K562 (cell line): ENCODE results near the gene SETD7. TPM values are rescaled to one million over a fixed set of nuclear protein-coding genes. Genes with fewer than 3 reads are reported as not detected.

Experiments
- ATAC-seq: fragments of 200-7000 bp; cut with Tn5 transposase; 3 replicates; pipeline ENCODE4 v1.9.1; 2020; ENCODE audit warnings: moderate library complexity
- BruUV-seq: library from RNA; stranded (reverse); fragments of 400-500 nt; replicated peaks from 2 replicates; lab custom pipeline; 2021; lab: Mats Ljungman, UMichigan
- CTCF ChIA-PET: fragments of 300-600 bp; formaldehyde crosslinking; extraction: SDS; loops from one replicate; lab custom pipeline; 2021; ENCODE audit warnings: low intra/inter-chr PET ratio; lab: Yijun Ruan, JAX
- POLR2A ChIA-PET: fragments of 300-600, 350-650 bp; sonication (Branson Sonifier 250); formaldehyde crosslinking; extraction: SDS; loops from one replicate; lab custom pipeline; 2021; ENCODE audit warnings: antibody characterized with exemption, inconsistent platforms; lab: Yijun Ruan, JAX
- DNase-seq, 4 experiments: peaks; one replicate each; pipeline versions ENCODE4 v3.0.0 to v3.0.0-alpha.2; 2011 to 2018; ENCODE audit warnings: low spot score in 3 of 4, mixed read lengths in 3 of 4; ENCODE audit errors: extremely low read depth in 1 of 4
- FAIRE-seq: peaks from 2 replicates; lab custom pipeline; 2011; peaks lifted over from hg19 to GRCh38; lab: Jason Lieb, UNC
- H2AFZ ChIP-seq: 2 replicates; pipeline ENCODE4 v1.6.0; 2011; ENCODE audit warnings: low read depth, low read length, control low read depth, inconsistent platforms
- H3K27ac ChIP-seq: fragments of 200-600 bp; 3 replicates; pipeline ENCODE4 v1.8.0; 2011; ENCODE audit warnings: low read depth, mild to moderate bottlenecking, control low read depth, inconsistent platforms, low read length, moderate library complexity, mixed read lengths; ENCODE audit errors: extremely low read depth
- H3K27me3 ChIP-seq, 2 experiments: fragments of 300-600 bp in 1 of 2; 2 replicates in 1 of 2; 3 replicates in 1 of 2; pipeline versions ENCODE4 v1.6.0 to v1.8.0; 2011; ENCODE audit warnings: inconsistent platforms in 2 of 2, low read length in 2 of 2, mild to moderate bottlenecking in 1 of 2, mixed read lengths in 1 of 2, moderate library complexity in 1 of 2; ENCODE audit not compliant: control insufficient read depth in 2 of 2, insufficient read depth in 2 of 2
- H3K36me3 ChIP-seq: fragments of 300-600 bp; 3 replicates; pipeline ENCODE4 v1.8.0; 2011; ENCODE audit warnings: mild to moderate bottlenecking, low read length, inconsistent platforms; ENCODE audit not compliant: control insufficient read depth, insufficient read depth
- H3K4me1 ChIP-seq, 2 experiments: fragments of 200-600 bp in 1 of 2; replicated peaks in 1 of 2; 2 replicates in 1 of 2; 3 replicates in 1 of 2; pipeline versions ENCODE4 v1.5.1 to v1.8.0; 2011; ENCODE audit warnings: inconsistent platforms in 2 of 2, low read length in 2 of 2, mild to moderate bottlenecking in 1 of 2, mixed read lengths in 1 of 2, moderate library complexity in 1 of 2; ENCODE audit not compliant: control insufficient read depth in 2 of 2, insufficient read depth in 2 of 2
- H3K4me2 ChIP-seq: 2 replicates; pipeline ENCODE4 v1.6.1; 2011; ENCODE audit warnings: low read length, control low read depth, inconsistent platforms, mixed read lengths; ENCODE audit not compliant: insufficient read depth
- H3K4me3 ChIP-seq: fragments of 200-600 bp; sonication (generic), shearing (Covaris generic); 2 replicates; pipeline ENCODE4 v1.5.1; 2016; ENCODE audit warnings: control low read depth, inconsistent platforms
- H3K79me2 ChIP-seq: fragments of 200-600 bp; 3 replicates; pipeline ENCODE4 v1.8.0; 2011; ENCODE audit warnings: low read length, inconsistent platforms; ENCODE audit not compliant: control insufficient read depth, insufficient read depth
- H3K9ac ChIP-seq, 2 experiments: 2 replicates each; pipeline versions ENCODE4 v1.6.0 to v1.6.1; 2011; ENCODE audit warnings: low read depth in 2 of 2, low read length in 2 of 2, control low read depth in 1 of 2, inconsistent platforms in 1 of 2, mild to moderate bottlenecking in 1 of 2, mixed read lengths in 1 of 2; ENCODE audit not compliant: insufficient read depth in 1 of 2
- H3K9me1 ChIP-seq: one replicate; pipeline ENCODE4 v1.6.0; 2011; ENCODE audit warnings: inconsistent platforms, mild to moderate bottlenecking, low read length, moderate library complexity; ENCODE audit not compliant: control insufficient read depth, insufficient read depth
- H3K9me3 ChIP-seq: replicated peaks from 2 replicates; pipeline ENCODE4 v1.5.1; 2011; ENCODE audit warnings: low read depth, low read length, inconsistent platforms; ENCODE audit not compliant: control insufficient read depth, insufficient read depth
- H4K20me1 ChIP-seq: replicated peaks from 2 replicates; pipeline ENCODE4 v1.6.1; 2011; ENCODE audit warnings: low read length, inconsistent platforms, mixed read lengths; ENCODE audit not compliant: control insufficient read depth, insufficient read depth
- ILF3 ChIP-seq: fragments of 450-650 bp; IDR thresholded peaks from 2 replicates; pipeline ENCODE4 v1.6.1; 2018; ENCODE audit warnings: antibody characterized with exemption, mild to moderate bottlenecking, moderate library complexity, borderline replicate concordance
- ZFX ChIP-seq: sonication (generic); formaldehyde crosslinking; IDR thresholded peaks from 2 replicates; pipeline ENCODE4 v1.8.0; 2022; ENCODE audit warnings: mild to moderate bottlenecking, missing genetic modification reagents, moderate library complexity
- ZNF124 ChIP-seq: sonication (generic); formaldehyde crosslinking; IDR thresholded peaks from 2 replicates; pipeline ENCODE4 v1.8.1; 2022; ENCODE audit warnings: missing genetic modification reagents
- ZNF347 ChIP-seq: fragments of 450-650 bp; formaldehyde crosslinking; IDR thresholded peaks from 2 replicates; pipeline ENCODE4 v1.4.0; 2020; ENCODE audit warnings: low read depth, mild to moderate bottlenecking, moderate library complexity
- WGBS: fragments of 100-300 bp; shearing (Covaris generic); methylation state at CpG from one replicate; pipeline ENCODE4 v1.1.6; 2016; ENCODE audit warnings: low coverage, mixed read lengths; ENCODE audit not compliant: insufficient coverage; ENCODE audit errors: missing lambda C conversion rate; 5-methylcytosine and 5-hydroxymethylcytosine counted together
- in situ Hi-C: fragments of 300-500 bp; cut with MboI; formaldehyde crosslinking; loops from 4 replicates; pipeline ENCODE4 v1.15.0; 2018; ENCODE audit warnings: inconsistent platforms, mixed read lengths
- intact Hi-C: fragments of 100-400 bp; cut with micrococcal nuclease; formaldehyde crosslinking; loops from 2 replicates; pipeline ENCODE4 v1.14.2; 2022
- polyA plus RNA-seq, 8 experiments: library from polyadenylated mRNA; depleted of rRNA in 4 of 8; stranded (reverse) in 5 of 8; unstranded in 3 of 8; fragments of >200 nt; fragmentation: Nextera tagmentation in 2 of 8; fragmentation: Illumina TruSeq in 1 of 8; extraction: Ambion mirVana in 2 of 8; extraction: Trizol in 1 of 8; gene quantifications; 2 replicates each; pipeline versions ENCODE4 v1.2.1 to v1.2.3, GENCODE V29; 2011 to 2014; ENCODE audit warnings: inconsistent platforms in 1 of 8, missing spikeins in 1 of 8
- total RNA-seq, 7 experiments: library from RNA; depleted of rRNA in 6 of 7; stranded (reverse); fragments of >200 nt in 6 of 7; fragmentation: Illumina TruSeq in 2 of 7; extraction: Trizol in 2 of 7; gene quantifications; 2 replicates each; pipeline versions ENCODE4 v1.2.1 to v1.2.3, GENCODE V29; 2011 to 2021; ENCODE audit warnings: low replicate concordance in 1 of 7
- TF ChIP-seq, protein P1 (sequence below): fragments of 450-650 bp; IDR thresholded peaks from 2 replicates; pipeline ENCODE4 v1.6.1; 2016; ENCODE audit warnings: low read depth, mild to moderate bottlenecking, moderate library complexity

SETD7 gene
- total and polyA plus RNA-seq, 9 of the 15 experiments (the other 6 are each of a cell fraction or from before 2014, with no cell fraction given) = 0.37 to 2.4 (median 1.7) TPM

DNA sequence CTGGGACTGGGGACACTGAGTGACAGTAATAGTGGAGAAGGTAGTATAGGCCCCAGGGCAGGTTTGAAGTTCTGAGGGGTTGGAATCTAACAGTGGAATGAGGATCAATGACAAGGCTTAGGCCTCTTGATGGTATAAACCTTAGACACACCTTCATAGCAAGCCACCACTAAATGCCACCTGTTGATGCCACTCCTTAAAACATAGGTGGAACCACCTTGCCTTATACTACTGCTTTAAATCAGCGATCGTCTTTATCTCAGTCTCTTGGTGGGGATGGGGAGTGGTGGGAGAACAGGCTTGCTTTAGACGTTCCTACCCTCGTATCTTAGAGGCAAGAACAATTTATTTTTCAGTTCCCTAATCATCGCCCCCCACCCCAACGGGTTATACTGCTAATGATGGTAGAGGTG lies 100.9 kb downstream of the SETD7 start:
- no peak for ATAC-seq
- CTCF ChIA-PET = no interaction called here
- intact Hi-C loops = loop anchor here (2.0 kb wide), 1 partner anchor 154 kb away; the partner anchor contains the start of gene NAA15
- Histone ChIP-seq H3K79me2 (peaks cover 44% of the 10 kb centered on the region), H3K36me3 (peaks cover 8% of the 10 kb centered on the region; the same call in 2 of the 3 replicates), H4K20me1 (no peaks in the 10 kb centered on the region), H3K4me2 (peak overlapping the region; percentile 92), H3K4me1 (peaks cover 19 to 28% of the 10 kb centered on the region in 2 experiments), H3K9me1 (no peaks in the 10 kb centered on the region), H3K27ac (no peak overlapping the region), H2AFZ (peak overlapping the region; percentile 8; the same call in 1 of the 2 replicates), H3K4me3 (peak overlapping the region; percentile 53), H3K27me3 (no peaks in the 10 kb centered on the region), H3K9me3 (no peaks in the 10 kb centered on the region), H3K9ac (peak overlapping the region in 1 of 2 experiments; percentile 43; a peak in 1 of 4 replicates)
- no peak for DNase-seq
- no peak for FAIRE-seq
- in situ Hi-C loops = no loop called here
- no TSS peak for BruUV-seq
- no peak for TF ChIP-seq ZNF124 (CRISPR knock-in tag)
- TF ChIP-seq ZNF347 (CRISPR knock-in tag) = no peak
- TF ChIP-seq ZFX = 0 out of 2 replicates have a peak, but pooled peaks have one; percentile 27
- TF ChIP-seq, protein P1, sequence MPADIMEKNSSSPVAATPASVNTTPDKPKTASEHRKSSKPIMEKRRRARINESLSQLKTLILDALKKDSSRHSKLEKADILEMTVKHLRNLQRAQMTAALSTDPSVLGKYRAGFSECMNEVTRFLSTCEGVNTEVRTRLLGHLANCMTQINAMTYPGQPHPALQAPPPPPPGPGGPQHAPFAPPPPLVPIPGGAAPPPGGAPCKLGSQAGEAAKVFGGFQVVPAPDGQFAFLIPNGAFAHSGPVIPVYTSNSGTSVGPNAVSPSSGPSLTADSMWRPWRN = no peak
- TF ChIP-seq ILF3 = no peak
- POLR2A ChIA-PET = interaction anchor here (0.7 kb wide), 1 partner anchor 1098 kb away, joined by 3 read pairs; no protein-coding TSS in a partner anchor
- 33% methylated on average over 6 of the region's 6 CpGs for WGBS
